GM12864 (cell line): Measurements from ENCODE around the gene ARID1B.

ENCODE experiments used
- DNase-seq: peaks from one replicate; pipeline ENCODE4 v3.0.0-alpha.2; 2011; ENCODE audit warnings: low read depth
- H3K4me3 ChIP-seq: 2 replicates; pipeline ENCODE4 v1.5.1; 2011; ENCODE audit warnings: mild to moderate bottlenecking, low read depth, low read length, control low read depth
- CTCF ChIP-seq: IDR thresholded peaks from 2 replicates; pipeline ENCODE4 v1.5.1; 2011; ENCODE audit warnings: low read depth, mild to moderate bottlenecking, moderate library complexity, low read length, control low read depth, inconsistent platforms; ENCODE audit errors: missing control alignments

ARID1B gene

GRCh38 chr6:156996265-156996664, 219.1 kb downstream of the ARID1B start:
- no peak for DNase-seq
- TF ChIP-seq CTCF = no peak
- H3K4me3 ChIP-seq = no peak overlapping the region

DNA sequence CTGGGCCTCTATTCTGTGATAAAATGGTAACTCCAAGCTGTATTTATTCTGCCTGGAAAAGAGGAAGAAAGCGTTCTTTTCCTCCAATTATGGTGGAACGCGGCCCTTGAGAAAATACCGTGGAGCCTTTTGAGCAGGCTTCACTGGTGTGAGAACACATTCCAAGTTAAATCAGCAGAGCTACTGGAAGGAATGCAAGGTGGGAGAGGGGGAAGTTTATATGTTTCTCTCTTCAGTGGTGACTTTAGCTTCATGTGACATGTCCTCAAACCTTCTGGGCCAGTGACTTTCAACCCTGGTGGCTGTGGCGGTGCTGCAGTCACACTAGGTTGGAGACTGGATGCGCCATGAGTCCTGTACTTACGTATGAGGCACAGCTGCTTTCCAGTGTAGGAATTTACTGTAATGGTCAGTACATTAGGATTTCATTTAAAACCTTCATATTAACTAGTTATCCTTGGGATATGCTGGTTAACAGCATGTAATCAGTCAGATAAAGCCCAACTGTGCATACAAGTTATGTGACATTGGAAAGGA, 221.7 kb downstream of the ARID1B start:
- H3K4me3 ChIP-seq = no peak overlapping the region
- no peak for TF ChIP-seq CTCF
- DNase-seq = no peak

- H3K4me3 ChIP-seq = no peak overlapping the region
- no peak for DNase-seq
- no peak for TF ChIP-seq CTCF
Measured at GRCh38 chr6:156999762-157000161, 222.6 kb downstream of the ARID1B start.

DNA sequence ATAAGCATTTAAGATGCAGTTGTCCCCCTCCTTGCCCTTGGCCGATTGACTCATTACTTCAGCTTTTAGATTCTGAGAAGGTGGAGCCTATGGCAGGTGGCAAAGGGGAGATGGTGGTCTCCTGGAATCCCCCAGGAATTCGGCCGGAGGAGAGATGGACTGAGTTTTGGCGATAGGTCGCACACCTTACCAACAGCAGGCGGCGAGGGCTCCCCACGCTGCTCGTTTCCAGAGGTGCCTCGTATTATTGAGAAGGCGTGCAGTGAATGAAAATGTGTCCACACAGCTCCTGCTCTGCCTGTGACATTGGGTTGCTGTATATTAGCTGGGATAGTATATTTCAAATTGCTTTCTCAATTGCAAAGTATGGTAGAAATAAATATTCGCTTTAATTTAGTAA, 224.5 kb downstream of the ARID1B start:
- no peak for DNase-seq
- no peak for TF ChIP-seq CTCF
- no peak overlapping the region for H3K4me3 ChIP-seq

DNA sequence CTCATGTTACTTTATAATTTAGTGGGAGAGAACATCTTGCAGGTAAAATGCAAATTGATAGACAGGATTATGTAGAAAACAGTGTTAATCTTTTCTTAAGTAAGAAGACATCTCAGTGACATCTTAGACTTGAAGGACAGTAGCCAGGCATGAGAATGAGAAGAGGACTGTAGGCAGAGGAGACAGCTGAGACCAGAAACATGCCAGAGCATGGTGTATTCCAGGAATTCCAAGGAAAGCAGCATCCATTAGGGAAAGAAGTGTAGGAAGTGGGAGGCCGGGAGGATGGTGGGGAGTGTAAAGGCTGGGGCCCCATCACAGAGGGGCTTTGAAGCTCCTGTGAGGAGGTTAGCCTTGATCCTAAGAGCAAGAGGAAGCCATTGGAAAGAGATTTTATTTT, 225.6 kb downstream of the ARID1B start:
- no peak for DNase-seq
- TF ChIP-seq CTCF = no peak
- H3K4me3 ChIP-seq = no peak overlapping the region

DNA sequence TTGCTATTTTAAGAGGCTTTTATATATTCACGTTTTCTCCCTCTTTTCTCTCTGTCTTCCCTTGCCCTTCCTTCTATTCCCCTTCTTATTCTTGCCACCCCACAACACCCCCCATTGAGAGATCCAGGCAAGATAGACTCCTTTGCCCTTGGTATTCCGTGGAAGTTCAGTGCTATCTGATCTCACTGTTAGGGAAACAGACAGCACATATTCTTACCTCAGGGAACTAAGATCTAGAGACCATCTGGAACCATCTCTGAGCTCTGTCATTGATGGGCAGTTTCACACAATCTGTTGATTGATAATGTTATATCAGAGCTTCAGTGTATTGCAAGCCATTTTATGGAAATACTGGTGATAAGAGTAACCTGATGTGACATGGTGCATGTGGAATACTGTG, 228.8 kb downstream of the ARID1B start:
- TF ChIP-seq CTCF = no peak
- no peak for DNase-seq

DNA sequence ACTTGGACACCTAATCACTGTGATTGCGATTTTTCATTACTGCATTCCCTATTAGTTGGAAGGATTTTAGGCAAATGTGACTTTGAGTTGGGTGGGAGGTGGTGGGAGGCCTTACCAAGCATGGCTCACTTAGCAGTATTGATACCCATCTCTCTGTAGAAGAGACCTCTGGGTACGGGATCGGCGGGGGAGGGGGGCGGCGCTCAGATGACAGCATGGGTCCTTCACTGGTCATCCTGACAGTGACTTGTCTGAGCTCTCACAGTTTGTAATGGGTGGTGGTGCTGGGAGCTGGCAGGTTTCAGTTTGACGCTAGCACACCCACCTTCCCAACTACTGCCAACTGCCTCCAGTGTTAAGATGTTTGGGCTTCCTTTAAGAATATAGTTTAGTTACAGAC, 231.4 kb downstream of the ARID1B start:
- H3K4me3 ChIP-seq = no peak overlapping the region
- no peak for TF ChIP-seq CTCF
- no peak for DNase-seq

More for the DNA sequence above, 228.8 kb downstream of the ARID1B start:
- no peak overlapping the region for H3K4me3 ChIP-seq
